Neuronal stem cell (in vitro differentiated cells): ENCODE results near the gene ATP11A.
"Not testable (repeated sequence)": the region's sequence is repeated elsewhere in the genome, so short reads cannot be mapped to it uniquely, and the experiment has no call there.

Experiments used
- DNase-seq: peaks from one replicate; pipeline ENCODE4 v3.0.0-alpha.2; 2013; ENCODE audit warnings: low spot score
- H2AFZ ChIP-seq: one replicate; pipeline ENCODE4 v1.6.1; 2013; ENCODE audit warnings: mild to moderate bottlenecking, low read length, inconsistent platforms
- H2AK5ac ChIP-seq: 2 replicates; pipeline ENCODE4 v1.6.1; 2013; ENCODE audit warnings: low read depth, mild to moderate bottlenecking, inconsistent platforms, low read length, moderate library complexity, mixed read lengths
- H2BK120ac ChIP-seq: 2 replicates; pipeline ENCODE4 v1.6.1; 2013; ENCODE audit warnings: low read depth, mild to moderate bottlenecking, inconsistent platforms, low read length, moderate library complexity, mixed read lengths
- H2BK12ac ChIP-seq: one replicate; pipeline ENCODE4 v1.6.1; 2013; ENCODE audit warnings: low read length, inconsistent platforms
- H2BK15ac ChIP-seq: 2 replicates; pipeline ENCODE4 v1.6.1; 2013; ENCODE audit warnings: mild to moderate bottlenecking, low read length, inconsistent platforms, mixed read lengths
- H2BK5ac ChIP-seq: one replicate; pipeline ENCODE4 v1.6.1; 2013; ENCODE audit warnings: inconsistent platforms, mild to moderate bottlenecking, low read length, moderate library complexity
- H3K14ac ChIP-seq: one replicate; pipeline ENCODE4 v1.6.1; 2013; ENCODE audit warnings: low read length, inconsistent platforms
- H3K18ac ChIP-seq: 2 replicates; pipeline ENCODE4 v1.6.1; 2013; ENCODE audit warnings: low read length, inconsistent platforms
- H3K23ac ChIP-seq: 2 replicates; pipeline ENCODE4 v1.6.1; 2013; ENCODE audit warnings: low read depth, mild to moderate bottlenecking, mixed read lengths, low read length, inconsistent platforms; ENCODE audit not compliant: poor library complexity
- H3K27ac ChIP-seq: replicated peaks from 3 replicates; pipeline ENCODE4 v1.5.1; 2013; ENCODE audit warnings: low read length, inconsistent platforms
- H3K27me3 ChIP-seq, 3 experiments: 2 replicates each; pipeline ENCODE4 v1.6.1; 2013; ENCODE audit warnings: low read length in 3 of 3, mild to moderate bottlenecking in 2 of 3, inconsistent platforms in 1 of 3, low read depth in 1 of 3, mixed read lengths in 1 of 3, moderate library complexity in 1 of 3; ENCODE audit not compliant: control insufficient read depth in 3 of 3, insufficient read depth in 3 of 3
- H3K36me3 ChIP-seq, 2 donors: replicated peaks in 1 of 2; 2 replicates each; pipeline ENCODE4 v1.6.1; 2013; ENCODE audit warnings: low read length in 2 of 2; ENCODE audit not compliant: control insufficient read depth in 2 of 2, insufficient read depth in 2 of 2
- H3K4ac ChIP-seq: 2 replicates; pipeline ENCODE4 v1.6.1; 2013; ENCODE audit warnings: inconsistent platforms, mild to moderate bottlenecking, low read length, moderate library complexity
- H3K4me1 ChIP-seq, 2 donors: 1 replicate in 1 of 2; 2 replicates in 1 of 2; pipeline ENCODE4 v1.6.1; 2013; ENCODE audit warnings: low read length in 2 of 2, low read depth in 1 of 2; ENCODE audit not compliant: control insufficient read depth in 2 of 2, insufficient read depth in 1 of 2
- H3K4me2 ChIP-seq: one replicate; pipeline ENCODE4 v1.6.1; 2013; ENCODE audit warnings: mild to moderate bottlenecking, low read length, inconsistent platforms; ENCODE audit not compliant: insufficient read depth, poor library complexity, severe bottlenecking
- H3K4me3 ChIP-seq, 2 donors: 2 replicates each; pipeline ENCODE4 v1.5.1; 2013; ENCODE audit warnings: low read length in 2 of 2, mild to moderate bottlenecking in 2 of 2, inconsistent platforms in 1 of 2, moderate library complexity in 1 of 2
- H3K79me1 ChIP-seq: one replicate; pipeline ENCODE4 v1.6.1; 2013; ENCODE audit warnings: low read depth, mild to moderate bottlenecking, inconsistent platforms, low read length, moderate library complexity
- H3K9ac ChIP-seq: one replicate; pipeline ENCODE4 v1.6.1; 2013; ENCODE audit warnings: mild to moderate bottlenecking, low read depth, low read length, inconsistent platforms; ENCODE audit not compliant: poor library complexity
- H3K9me3 ChIP-seq, 2 donors: replicated peaks in 1 of 2; 2 replicates each; pipeline versions ENCODE3 to v1.6.1; 2013; ENCODE audit warnings: low read length in 2 of 2, mild to moderate bottlenecking in 2 of 2, inconsistent platforms in 1 of 2, low read depth in 1 of 2, mixed read lengths in 1 of 2, moderate library complexity in 1 of 2; ENCODE audit not compliant: control insufficient read depth in 2 of 2, insufficient read depth in 1 of 2
- H4K8ac ChIP-seq: one replicate; pipeline ENCODE4 v1.6.1; 2013; ENCODE audit warnings: low read depth, mild to moderate bottlenecking, inconsistent platforms, low read length, moderate library complexity
- H4K91ac ChIP-seq: one replicate; pipeline ENCODE4 v1.6.1; 2013; ENCODE audit warnings: low read length, low read depth, mild to moderate bottlenecking, inconsistent platforms; ENCODE audit not compliant: poor library complexity
- WGBS, 2 donors: extraction: QIAGEN DNeasy Blood & Tissue Kit; methylation state at CpG; one replicate each; pipeline ENCODE4 v1.1.7; 2013; ENCODE audit warnings: missing lambda C conversion rate in 2 of 2, mixed read lengths in 1 of 2; ENCODE audit not compliant: insufficient read length in 2 of 2, insufficient replicate concordance in 1 of 2; ENCODE audit errors: extremely low coverage in 2 of 2; 5-methylcytosine and 5-hydroxymethylcytosine counted together

ATP11A gene

DNA sequence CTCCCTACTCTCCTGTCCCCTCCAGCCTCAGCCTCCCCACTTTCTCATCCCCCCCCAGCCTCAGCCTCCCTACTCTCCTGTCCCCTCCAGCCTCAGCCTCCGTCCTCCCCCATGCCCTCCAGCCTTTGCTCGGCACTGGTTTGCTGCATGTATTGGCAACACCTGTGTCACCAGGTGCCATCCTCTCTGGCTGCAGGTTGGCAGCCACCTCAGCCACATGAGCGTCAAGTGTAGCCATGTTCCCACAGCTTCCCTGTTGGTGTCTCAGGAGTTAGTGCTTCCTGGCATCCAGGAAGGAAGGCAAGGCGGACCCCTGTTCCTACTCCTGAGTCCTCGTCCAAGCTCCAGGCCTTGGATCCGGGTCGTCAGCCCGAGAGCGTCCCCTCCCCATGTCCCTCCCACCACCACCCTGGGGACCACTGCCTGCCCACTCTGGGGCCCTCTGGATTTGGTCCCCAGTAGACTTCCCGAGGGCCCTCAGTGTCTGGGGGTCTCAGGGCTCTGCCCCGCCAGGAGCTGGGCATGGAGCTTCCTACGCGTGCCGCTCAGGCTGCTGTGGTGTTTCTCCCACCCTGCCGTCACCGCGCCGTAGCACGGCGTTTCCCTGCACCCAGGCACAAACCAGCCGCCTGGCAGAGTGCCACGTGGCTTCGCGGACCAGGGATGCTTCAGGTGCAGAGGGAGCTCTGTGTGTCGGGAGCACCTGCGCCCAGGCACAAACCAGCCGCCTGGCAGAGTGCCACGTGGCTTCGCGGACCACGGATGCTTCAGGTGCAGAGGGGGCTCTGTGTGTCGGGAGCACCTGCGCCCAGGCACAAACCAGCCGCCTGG lies 150.8 kb downstream of the ATP11A start:
- Histone ChIP-seq H2AFZ (no peak overlapping the region), H3K14ac (no peak overlapping the region), H3K23ac (no peak overlapping the region), H4K8ac (no peak overlapping the region), H3K4me2 (no peak overlapping the region), H2BK12ac (no peak overlapping the region), H3K4me1 (peaks cover 4 to 6% of the 10 kb centered on the region in 2 donors), H2BK15ac (no peak overlapping the region), H3K27ac (no peak overlapping the region), H3K4me3 (no peak overlapping the region), H3K9me3 (peaks cover 0 to 1% of the 10 kb centered on the region in 2 donors), H2AK5ac (no peak overlapping the region), H3K27me3 (no peaks in the 10 kb centered on the region), H4K91ac (no peak overlapping the region), H3K18ac (peak overlapping the region; percentile 74), H3K4ac (no peak overlapping the region), H3K36me3 (peaks cover 39 to 50% of the 10 kb centered on the region in 2 donors), H2BK120ac (no peak overlapping the region), H3K9ac (no peak overlapping the region), H2BK5ac (no peak overlapping the region), H3K79me1 (peaks cover 2% of the 10 kb centered on the region)
- DNase-seq, result no peak
- no CpG with 5 or more reads among the region's 34 CpGs for WGBS, 2 donors

DNA sequence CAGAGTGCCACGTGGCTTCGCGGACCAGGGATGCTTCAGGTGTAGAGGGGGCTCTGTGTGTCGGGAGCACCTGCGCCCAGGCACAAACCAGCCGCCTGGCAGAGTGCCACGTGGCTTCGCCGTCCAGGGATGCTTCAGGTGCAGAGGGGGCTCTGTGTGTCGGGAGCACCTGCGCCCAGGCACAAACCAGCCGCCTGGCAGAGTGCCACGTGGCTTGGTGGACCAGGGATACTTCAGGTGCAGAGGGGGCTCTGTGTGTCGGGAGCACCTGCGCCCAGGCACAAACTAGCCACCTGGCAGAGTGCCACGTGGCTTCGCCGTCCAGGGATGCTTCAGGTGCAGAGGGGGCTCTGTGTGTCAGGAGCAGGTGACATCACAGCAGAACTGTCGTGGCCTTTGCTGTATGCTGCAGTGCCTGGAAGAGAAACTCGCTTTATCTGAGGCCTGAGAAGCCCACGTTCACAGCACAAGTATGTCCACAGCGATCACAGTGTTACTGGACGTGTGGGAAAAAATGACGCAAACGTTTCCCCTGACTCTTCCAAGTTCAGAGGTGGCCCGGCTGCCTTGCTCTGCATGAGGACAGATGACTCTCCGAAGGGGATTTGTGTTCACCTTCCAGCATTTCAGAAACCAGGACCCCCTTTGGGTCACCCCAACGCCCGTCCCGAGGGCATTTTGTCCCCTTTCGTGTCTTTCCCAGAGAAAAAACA lies 151.6 kb downstream of the ATP11A start:
- not testable (repeated sequence) for H3K4ac ChIP-seq, H2BK15ac ChIP-seq, H3K4me3 ChIP-seq, H2BK120ac ChIP-seq, H2BK5ac ChIP-seq, H3K9ac ChIP-seq, H4K91ac ChIP-seq, H3K18ac ChIP-seq, H3K14ac ChIP-seq, H2BK12ac ChIP-seq, H3K4me1 ChIP-seq, H3K79me1 ChIP-seq, H4K8ac ChIP-seq, H3K27ac ChIP-seq, H2AK5ac ChIP-seq, H2AFZ ChIP-seq, H3K4me2 ChIP-seq, DNase-seq, H3K27me3 ChIP-seq, H3K9me3 ChIP-seq, H3K23ac ChIP-seq
- no CpG with 5 or more reads among the region's 31 CpGs for WGBS, 2 donors
- peaks cover 39 to 51% of the 10 kb centered on the region in 2 donors for H3K36me3 ChIP-seq

DNA sequence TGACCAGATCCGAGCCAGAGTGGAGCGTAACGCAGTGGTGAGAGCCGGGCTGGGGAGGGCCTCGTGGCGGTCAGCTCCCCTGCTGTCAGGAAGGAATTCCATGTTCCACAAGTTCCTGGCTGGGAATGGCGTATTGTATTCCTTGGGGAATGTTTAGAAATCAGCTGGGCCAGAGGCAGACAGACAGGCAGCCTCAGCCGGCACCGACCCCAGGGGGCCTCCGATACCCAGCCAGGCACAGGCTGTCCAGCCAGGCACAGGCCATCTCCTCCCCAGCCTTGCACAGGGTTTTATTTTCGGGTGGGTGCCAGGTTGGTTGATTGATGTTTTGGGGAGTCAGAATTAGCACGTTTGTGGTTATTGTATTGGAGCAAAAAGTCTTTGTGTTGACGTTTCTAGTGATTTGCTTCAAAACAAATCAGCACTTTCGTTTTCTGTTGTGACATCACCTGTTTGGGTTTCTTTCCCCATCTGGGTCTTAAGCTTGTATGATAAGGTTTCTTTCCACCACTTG lies 152.6 kb downstream of the ATP11A start:
- no peak overlapping the region for H3K4ac ChIP-seq
- no peak overlapping the region for H2BK5ac ChIP-seq
- peaks cover 32 to 46% of the 10 kb centered on the region in 2 donors for H3K36me3 ChIP-seq
- H3K79me1 ChIP-seq, result peaks cover 2% of the 10 kb centered on the region
- H2BK120ac ChIP-seq, result no peak overlapping the region
- peaks cover 4 to 6% of the 10 kb centered on the region in 2 donors for H3K4me1 ChIP-seq
- no peak overlapping the region for H3K18ac ChIP-seq
- no peak overlapping the region for H2AFZ ChIP-seq
- no peak overlapping the region for H2AK5ac ChIP-seq
- no CpG with 5 or more reads among the region's 14 CpGs for WGBS, 2 donors
- peaks cover 0 to 1% of the 10 kb centered on the region in 2 donors for H3K9me3 ChIP-seq
- no peak overlapping the region for H3K4me2 ChIP-seq
- no peaks in the 10 kb centered on the region for H3K27me3 ChIP-seq
- H3K9ac ChIP-seq, result no peak overlapping the region
- no peak overlapping the region for H2BK15ac ChIP-seq
- no peak overlapping the region for H2BK12ac ChIP-seq
- H3K23ac ChIP-seq, result no peak overlapping the region
- no peak overlapping the region for H3K4me3 ChIP-seq
- H4K8ac ChIP-seq, result no peak overlapping the region
- no peak overlapping the region for H3K27ac ChIP-seq
- H4K91ac ChIP-seq, result no peak overlapping the region
- H3K14ac ChIP-seq, result no peak overlapping the region
- peak; percentile 9 for DNase-seq

DNA sequence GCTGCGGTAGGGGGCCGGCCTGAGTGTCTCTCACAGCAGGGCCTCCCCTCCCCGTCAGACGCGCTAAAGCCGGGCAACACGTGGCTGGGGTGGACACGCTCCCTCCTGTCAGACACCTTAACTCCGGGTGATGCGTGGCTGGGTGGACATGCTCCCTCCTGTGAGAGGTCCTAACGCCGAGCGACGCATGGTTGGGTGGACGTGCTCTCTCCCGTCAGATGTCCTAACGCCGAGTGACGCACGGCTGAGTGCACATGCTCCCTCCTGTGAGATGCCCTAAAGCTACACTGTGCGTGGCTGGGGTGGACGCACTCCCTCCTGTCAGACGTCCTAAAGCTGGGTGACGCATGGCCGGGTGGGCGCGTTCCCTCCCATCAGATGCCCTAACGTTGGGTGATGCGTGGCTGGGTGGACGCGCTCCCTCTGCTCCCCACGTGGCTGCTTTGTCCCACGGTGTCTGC lies 153.1 kb downstream of the ATP11A start:
- peak overlapping the region; percentile 22 for H3K27ac ChIP-seq
- H2BK120ac ChIP-seq, result no peak overlapping the region
- WGBS, 2 donors, result no CpG with 5 or more reads among the region's 33 CpGs
- no peak overlapping the region for H3K4ac ChIP-seq
- peaks cover 2% of the 10 kb centered on the region for H3K79me1 ChIP-seq
- H2AFZ ChIP-seq, result no peak overlapping the region
- H3K18ac ChIP-seq, result peak overlapping the region; percentile 35
- no peak for DNase-seq
- no peak overlapping the region for H2BK15ac ChIP-seq
- no peak overlapping the region for H2BK12ac ChIP-seq
- no peaks in the 10 kb centered on the region for H3K27me3 ChIP-seq
- no peak overlapping the region for H2AK5ac ChIP-seq
- H3K14ac ChIP-seq, result no peak overlapping the region
- H3K36me3 ChIP-seq, result peaks cover 28 to 43% of the 10 kb centered on the region in 2 donors
- peak overlapping the region; percentile 72 for H4K8ac ChIP-seq
- peak overlapping the region; percentile 56 for H4K91ac ChIP-seq
- peaks cover 4 to 6% of the 10 kb centered on the region in 2 donors for H3K4me1 ChIP-seq
- no peak overlapping the region for H2BK5ac ChIP-seq
- H3K9me3 ChIP-seq, result peaks cover 0 to 4% of the 10 kb centered on the region in 2 donors
- no peak overlapping the region for H3K4me2 ChIP-seq
- H3K9ac ChIP-seq, result no peak overlapping the region
- H3K4me3 ChIP-seq, result peak overlapping the region in 1 of 2 donors; percentile 16
- H3K23ac ChIP-seq, result peak overlapping the region; percentile 81
